ENCODE data around the gene SSTR5. TPM values are rescaled to one million over a fixed set of nuclear protein-coding genes. Genes with fewer than 3 reads are reported as not detected.

The SSTR5 gene
- total and polyA plus RNA-seq, 10 of the 15 experiments (the other 5 are each of a cell fraction or from before 2014, with no cell fraction given): not detected

GRCh38 chr16:1062895-1063294, 9.7 kb upstream of the SSTR5 start (continued):
- TF ChIP-seq, protein P1, sequence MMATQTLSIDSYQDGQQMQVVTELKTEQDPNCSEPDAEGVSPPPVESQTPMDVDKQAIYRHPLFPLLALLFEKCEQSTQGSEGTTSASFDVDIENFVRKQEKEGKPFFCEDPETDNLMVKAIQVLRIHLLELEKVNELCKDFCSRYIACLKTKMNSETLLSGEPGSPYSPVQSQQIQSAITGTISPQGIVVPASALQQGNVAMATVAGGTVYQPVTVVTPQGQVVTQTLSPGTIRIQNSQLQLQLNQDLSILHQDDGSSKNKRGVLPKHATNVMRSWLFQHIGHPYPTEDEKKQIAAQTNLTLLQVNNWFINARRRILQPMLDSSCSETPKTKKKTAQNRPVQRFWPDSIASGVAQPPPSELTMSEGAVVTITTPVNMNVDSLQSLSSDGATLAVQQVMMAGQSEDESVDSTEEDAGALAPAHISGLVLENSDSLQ (IDR thresholded peaks at IDR 0.05): no peak
- TF ChIP-seq, protein P2, sequence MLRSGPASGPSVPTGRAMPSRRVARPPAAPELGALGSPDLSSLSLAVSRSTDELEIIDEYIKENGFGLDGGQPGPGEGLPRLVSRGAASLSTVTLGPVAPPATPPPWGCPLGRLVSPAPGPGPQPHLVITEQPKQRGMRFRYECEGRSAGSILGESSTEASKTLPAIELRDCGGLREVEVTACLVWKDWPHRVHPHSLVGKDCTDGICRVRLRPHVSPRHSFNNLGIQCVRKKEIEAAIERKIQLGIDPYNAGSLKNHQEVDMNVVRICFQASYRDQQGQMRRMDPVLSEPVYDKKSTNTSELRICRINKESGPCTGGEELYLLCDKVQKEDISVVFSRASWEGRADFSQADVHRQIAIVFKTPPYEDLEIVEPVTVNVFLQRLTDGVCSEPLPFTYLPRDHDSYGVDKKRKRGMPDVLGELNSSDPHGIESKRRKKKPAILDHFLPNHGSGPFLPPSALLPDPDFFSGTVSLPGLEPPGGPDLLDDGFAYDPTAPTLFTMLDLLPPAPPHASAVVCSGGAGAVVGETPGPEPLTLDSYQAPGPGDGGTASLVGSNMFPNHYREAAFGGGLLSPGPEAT (IDR thresholded peaks at IDR 0.05; ENCODE audit: low read depth): no peak
- TF ChIP-seq IRF4 (IDR thresholded peaks at IDR 0.05; ENCODE audit: low read depth, low read length) (no peak), SRF (IDR thresholded peaks at IDR 0.05; ENCODE audit: low read depth in 2 of 2, low read length in 2 of 2) (no peak), MTA3 (IDR thresholded peaks at IDR 0.05; ENCODE audit: borderline replicate concordance, low read length) (no peak)
- TF ChIP-seq, protein P3, sequence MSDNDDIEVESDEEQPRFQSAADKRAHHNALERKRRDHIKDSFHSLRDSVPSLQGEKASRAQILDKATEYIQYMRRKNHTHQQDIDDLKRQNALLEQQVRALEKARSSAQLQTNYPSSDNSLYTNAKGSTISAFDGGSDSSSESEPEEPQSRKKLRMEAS (IDR thresholded peaks at IDR 0.05; ENCODE audit: low read depth, low read length): no peak

DNA sequence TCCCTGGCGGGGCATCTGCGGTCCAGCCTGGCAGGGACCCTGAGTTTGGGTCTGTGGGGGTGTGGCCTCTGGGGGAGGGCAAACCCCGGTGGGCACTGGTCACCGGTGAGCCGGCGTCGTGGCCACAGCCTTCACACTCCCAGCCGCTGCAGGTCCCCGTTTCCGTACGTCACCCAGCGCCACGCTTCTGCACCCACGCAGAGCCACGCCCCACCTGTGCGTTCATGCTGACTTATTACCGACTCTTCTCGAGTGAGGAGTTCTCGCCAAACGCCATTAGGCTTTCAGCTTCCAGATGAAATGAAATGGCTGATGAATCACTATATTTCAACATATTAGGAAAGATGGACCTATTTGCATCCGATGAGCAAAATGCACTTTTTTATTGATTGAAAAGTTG, 8.8 kb upstream of the SSTR5 start:
- ATAC-seq: no peak
- POLR2A ChIA-PET: no interaction called here

More for the DNA sequence above, 8.8 kb upstream of the SSTR5 start:
- Histone ChIP-seq H3K9me3 (replicated peaks; ENCODE audit: control insufficient read depth, insufficient read depth, low read length) (peaks cover 2% of the 10 kb centered on the region; the same call in 1 of the 3 replicates), H3K9ac (ENCODE audit: control insufficient read depth, insufficient read depth, low read length) (no peak overlapping the region), H3K79me2 (ENCODE audit: control insufficient read depth, insufficient read depth, low read length) (no peaks in the 10 kb centered on the region), H3K27me3 (replicated peaks in 1 of 2; ENCODE audit: control insufficient read depth in 2 of 2, insufficient read depth in 2 of 2, low read length in 1 of 2) (no peaks in the 10 kb centered on the region), H3K4me2 (ENCODE audit: control insufficient read depth, insufficient read depth) (no peak overlapping the region), H3K4me1 (ENCODE audit: control insufficient read depth, insufficient read depth, low read length) (no peaks in the 10 kb centered on the region), H3K27ac (ENCODE audit: control insufficient read depth, insufficient read depth) (no peak overlapping the region), H3K4me3 (no peak overlapping the region), H3K36me3 (ENCODE audit: control insufficient read depth in 2 of 2, insufficient read depth in 2 of 2, low read length in 1 of 2) (no peaks in the 10 kb centered on the region), H2AFZ (ENCODE audit: control insufficient read depth, low read depth, low read length) (no peak overlapping the region), H4K20me1 (ENCODE audit: control insufficient read depth, insufficient read depth) (no peaks in the 10 kb centered on the region)
- SMC1A ChIA-PET (ENCODE audit: uncharacterized antibody, unreplicated experiment): no interaction called here
- no peak for FAIRE-seq
- RAD21 ChIA-PET (ENCODE audit: unreplicated experiment): no interaction called here
- WGBS (ENCODE audit: insufficient coverage, insufficient replicate concordance, low lambda C conversion rate, missing lambda C conversion rate): 63% methylated on average over 21 of the region's 21 CpGs
- no peak for DNase-seq (ENCODE audit: low read depth, low spot score)
- BruUV-seq (replicated peaks): no TSS peak
- TF ChIP-seq YY1 (IDR thresholded peaks at IDR 0.05; ENCODE audit: low read depth, low read length): no peak
- TF ChIP-seq KLF5 (IDR thresholded peaks at IDR 0.05; ENCODE audit: partially characterized antibody): no peak
- TF ChIP-seq, protein P4, sequence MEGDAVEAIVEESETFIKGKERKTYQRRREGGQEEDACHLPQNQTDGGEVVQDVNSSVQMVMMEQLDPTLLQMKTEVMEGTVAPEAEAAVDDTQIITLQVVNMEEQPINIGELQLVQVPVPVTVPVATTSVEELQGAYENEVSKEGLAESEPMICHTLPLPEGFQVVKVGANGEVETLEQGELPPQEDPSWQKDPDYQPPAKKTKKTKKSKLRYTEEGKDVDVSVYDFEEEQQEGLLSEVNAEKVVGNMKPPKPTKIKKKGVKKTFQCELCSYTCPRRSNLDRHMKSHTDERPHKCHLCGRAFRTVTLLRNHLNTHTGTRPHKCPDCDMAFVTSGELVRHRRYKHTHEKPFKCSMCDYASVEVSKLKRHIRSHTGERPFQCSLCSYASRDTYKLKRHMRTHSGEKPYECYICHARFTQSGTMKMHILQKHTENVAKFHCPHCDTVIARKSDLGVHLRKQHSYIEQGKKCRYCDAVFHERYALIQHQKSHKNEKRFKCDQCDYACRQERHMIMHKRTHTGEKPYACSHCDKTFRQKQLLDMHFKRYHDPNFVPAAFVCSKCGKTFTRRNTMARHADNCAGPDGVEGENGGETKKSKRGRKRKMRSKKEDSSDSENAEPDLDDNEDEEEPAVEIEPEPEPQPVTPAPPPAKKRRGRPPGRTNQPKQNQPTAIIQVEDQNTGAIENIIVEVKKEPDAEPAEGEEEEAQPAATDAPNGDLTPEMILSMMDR (IDR thresholded peaks at IDR 0.05 in 2 of 3, conservative IDR thresholded peaks at IDR 0.05 in 1 of 3; ENCODE audit: control insufficient read depth in 2 of 3, extremely low read depth in 1 of 3, insufficient read depth in 1 of 3, low read depth in 3 of 3, low read length in 3 of 3): no peak
- TF ChIP-seq, protein P5, sequence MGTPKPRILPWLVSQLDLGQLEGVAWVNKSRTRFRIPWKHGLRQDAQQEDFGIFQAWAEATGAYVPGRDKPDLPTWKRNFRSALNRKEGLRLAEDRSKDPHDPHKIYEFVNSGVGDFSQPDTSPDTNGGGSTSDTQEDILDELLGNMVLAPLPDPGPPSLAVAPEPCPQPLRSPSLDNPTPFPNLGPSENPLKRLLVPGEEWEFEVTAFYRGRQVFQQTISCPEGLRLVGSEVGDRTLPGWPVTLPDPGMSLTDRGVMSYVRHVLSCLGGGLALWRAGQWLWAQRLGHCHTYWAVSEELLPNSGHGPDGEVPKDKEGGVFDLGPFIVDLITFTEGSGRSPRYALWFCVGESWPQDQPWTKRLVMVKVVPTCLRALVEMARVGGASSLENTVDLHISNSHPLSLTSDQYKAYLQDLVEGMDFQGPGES (IDR thresholded peaks at IDR 0.05): no peak
- no peak for TF ChIP-seq TCF3 (IDR thresholded peaks at IDR 0.05; ENCODE audit: borderline replicate concordance, insufficient read depth, low read depth, low read length)
- TF ChIP-seq, protein P6, sequence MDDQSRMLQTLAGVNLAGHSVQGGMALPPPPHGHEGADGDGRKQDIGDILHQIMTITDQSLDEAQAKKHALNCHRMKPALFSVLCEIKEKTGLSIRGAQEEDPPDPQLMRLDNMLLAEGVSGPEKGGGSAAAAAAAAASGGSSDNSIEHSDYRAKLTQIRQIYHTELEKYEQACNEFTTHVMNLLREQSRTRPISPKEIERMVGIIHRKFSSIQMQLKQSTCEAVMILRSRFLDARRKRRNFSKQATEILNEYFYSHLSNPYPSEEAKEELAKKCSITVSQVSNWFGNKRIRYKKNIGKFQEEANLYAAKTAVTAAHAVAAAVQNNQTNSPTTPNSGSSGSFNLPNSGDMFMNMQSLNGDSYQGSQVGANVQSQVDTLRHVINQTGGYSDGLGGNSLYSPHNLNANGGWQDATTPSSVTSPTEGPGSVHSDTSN (IDR thresholded peaks at IDR 0.05; ENCODE audit: insufficient replicate concordance, low read depth, low read length): no peak
- TF ChIP-seq IKZF2 (IDR thresholded peaks at IDR 0.05): no peak
- no peak for TF ChIP-seq NRF1 (conservative IDR thresholded peaks at IDR 0.05; ENCODE audit: low read depth, low read length)
- no peak for TF ChIP-seq CBX3 (IDR thresholded peaks at IDR 0.05; ENCODE audit: borderline replicate concordance, low read depth)
- CTCF ChIA-PET: no interaction called here
- in situ Hi-C loops (cut with MboI) (loop anchor here (10.0 kb wide), 1 partner anchor 61 kb away; no protein-coding TSS in a partner anchor), intact Hi-C loops (cut with micrococcal nuclease; ENCODE audit: unreplicated experiment) (no loop called here)

Measured in GM12878 (cell line).